Keratinocyte (primary cell): Measurements from ENCODE around the gene ABL1. TPM values are rescaled to one million over a fixed set of nuclear protein-coding genes. Genes with fewer than 3 reads are reported as not detected.

Experiments used
- DNase-seq: peaks from one replicate; pipeline ENCODE4 v3.0.0-alpha.2; 2011; ENCODE audit warnings: low read depth, missing footprints, low spot score
- FAIRE-seq: peaks from 2 replicates; lab custom pipeline; 2011; peaks lifted over from hg19 to GRCh38; lab: Jason Lieb, UNC
- H2AFZ ChIP-seq: 2 replicates; pipeline ENCODE4 v1.6.0; 2012; ENCODE audit warnings: low read length, control low read depth, inconsistent platforms; ENCODE audit not compliant: control insufficient read depth
- H3K27ac ChIP-seq: 2 replicates; pipeline ENCODE4 v1.5.1; 2011; ENCODE audit warnings: low read length; ENCODE audit not compliant: control insufficient read depth, insufficient read depth
- H3K27me3 ChIP-seq: 3 replicates; pipeline ENCODE4 v1.6.0; 2011; ENCODE audit warnings: low read length; ENCODE audit not compliant: control insufficient read depth, insufficient read depth; ENCODE audit errors: extremely low read depth
- H3K36me3 ChIP-seq, 2 experiments: 2 replicates in 1 of 2; 3 replicates in 1 of 2; pipeline ENCODE4 v1.5.1; 2011; ENCODE audit warnings: low read length in 2 of 2, mild to moderate bottlenecking in 1 of 2; ENCODE audit not compliant: control insufficient read depth in 2 of 2, insufficient read depth in 2 of 2; ENCODE audit errors: extremely low read depth in 1 of 2
- H3K4me1 ChIP-seq: 3 replicates; pipeline ENCODE4 v1.5.1; 2011; ENCODE audit warnings: low read length; ENCODE audit not compliant: control insufficient read depth, insufficient read depth; ENCODE audit errors: extremely low read depth
- H3K4me2 ChIP-seq: 3 replicates; pipeline ENCODE4 v1.6.0; 2011; ENCODE audit warnings: low read depth, low read length; ENCODE audit not compliant: control insufficient read depth, insufficient read depth; ENCODE audit errors: extremely low read depth
- H3K4me3 ChIP-seq, 3 experiments: fragments of 200-600 bp in 1 of 3; sonication (generic) in 1 of 3; 2 replicates in 2 of 3; 3 replicates in 1 of 3; pipeline ENCODE4 v1.5.1; 2011 to 2016; ENCODE audit warnings: low read length in 3 of 3, mild to moderate bottlenecking in 3 of 3, control low read depth in 2 of 3, inconsistent platforms in 1 of 3, low read depth in 1 of 3, mixed read lengths in 1 of 3, mixed run types in 1 of 3, moderate library complexity in 1 of 3; ENCODE audit not compliant: control insufficient read depth in 2 of 3, insufficient read depth in 2 of 3; ENCODE audit errors: extremely low read depth in 1 of 3
- H3K79me2 ChIP-seq: 2 replicates; pipeline ENCODE4 v1.6.0; 2012; ENCODE audit warnings: low read length; ENCODE audit not compliant: control insufficient read depth, insufficient read depth
- H3K9ac ChIP-seq: 3 replicates; pipeline ENCODE4 v1.6.0; 2011; ENCODE audit warnings: low read length; ENCODE audit not compliant: control insufficient read depth, insufficient read depth; ENCODE audit errors: extremely low read depth
- H3K9me1 ChIP-seq: 3 replicates; pipeline ENCODE4 v1.6.0; 2011; ENCODE audit warnings: low read length; ENCODE audit not compliant: control insufficient read depth, insufficient read depth; ENCODE audit errors: extremely low read depth
- H3K9me3 ChIP-seq: 2 replicates; pipeline ENCODE4 v1.5.1; 2012; ENCODE audit warnings: low read depth, low read length; ENCODE audit not compliant: control insufficient read depth
- H4K20me1 ChIP-seq: 3 replicates; pipeline ENCODE4 v1.6.0; 2011; ENCODE audit warnings: low read length; ENCODE audit not compliant: control insufficient read depth, insufficient read depth; ENCODE audit errors: extremely low read depth
- EZH2 ChIP-seq: IDR thresholded peaks from one replicate; pipeline ENCODE4 v1.6.1; 2012; ENCODE audit warnings: inconsistent platforms, mild to moderate bottlenecking, low read length, moderate library complexity
- dilution Hi-C: fragments of 300-500 bp; cut with MboI; formaldehyde crosslinking; loops from one replicate; pipeline ENCODE4 v1.7.0; 2020; ENCODE audit warnings: low sequenced_read_pairs; ENCODE audit not compliant: extremely low pct_ligation_motif_present
- polyA plus RNA-seq, 5 experiments: library from polyadenylated mRNA; depleted of rRNA in 3 of 5; stranded (reverse) in 3 of 5; stranded (forward) in 1 of 5; unstranded in 1 of 5; fragments of >200 nt; gene quantifications; 1 replicate in 1 of 5; 2 replicates in 3 of 5; 3 replicates in 1 of 5; pipeline versions ENCODE4 v1.2.1 to v1.2.3, GENCODE V29; 2011 to 2012; ENCODE audit warnings: missing spikeins in 2 of 5, low read depth in 1 of 5, low replicate concordance in 1 of 5
- TF ChIP-seq, protein P1 (sequence below), 3 experiments: IDR thresholded peaks in 1 of 3; conservative IDR thresholded peaks in 1 of 3; optimal IDR thresholded peaks in 1 of 3; 2 replicates in 2 of 3; 3 replicates in 1 of 3; pipeline versions ENCODE3 to v1.5.1; 2011; ENCODE audit warnings: low read length in 3 of 3, mild to moderate bottlenecking in 3 of 3, moderate library complexity in 2 of 3, control low read depth in 1 of 3, inconsistent platforms in 1 of 3; ENCODE audit not compliant: insufficient read depth in 2 of 3; ENCODE audit errors: extremely low read depth in 1 of 3

The ABL1 gene
- polyA plus RNA-seq, 1 donor (not counting 4 experiments of a cell fraction or from before 2014, with no cell fraction given), result 17.0 TPM

DNA sequence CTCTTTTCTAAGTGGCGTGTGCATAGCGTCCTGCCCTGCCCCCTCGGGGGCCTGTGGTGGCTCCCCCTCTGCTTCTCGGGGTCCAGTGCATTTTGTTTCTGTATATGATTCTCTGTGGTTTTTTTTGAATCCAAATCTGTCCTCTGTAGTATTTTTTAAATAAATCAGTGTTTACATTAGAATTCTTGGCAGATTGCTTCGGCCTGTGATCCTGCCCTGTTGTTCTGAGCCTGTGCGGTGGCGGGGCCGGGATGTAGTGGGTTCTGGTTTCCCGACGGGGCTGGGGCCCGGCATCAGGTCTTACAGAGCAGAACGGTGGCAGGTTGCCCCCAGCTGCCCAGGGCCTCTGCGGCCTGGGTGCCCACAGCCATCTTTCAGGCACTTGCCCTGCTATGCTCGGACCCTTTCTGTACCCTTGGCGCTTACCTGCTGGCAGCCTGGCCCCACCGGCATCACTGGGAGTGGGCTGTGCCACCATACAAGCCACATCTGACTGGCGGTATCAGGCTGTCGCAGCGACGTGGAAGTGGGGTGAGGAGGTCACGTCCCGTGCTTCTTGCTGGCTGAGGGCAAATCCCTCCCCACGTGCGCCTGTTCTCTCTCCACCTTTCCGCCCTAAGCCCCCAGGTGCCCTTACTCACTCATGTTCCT lies 52.6 kb downstream of the ABL1 start:
- Histone ChIP-seq H4K20me1 (no peaks in the 10 kb centered on the region), H3K9me1 (no peaks in the 10 kb centered on the region)

DNA sequence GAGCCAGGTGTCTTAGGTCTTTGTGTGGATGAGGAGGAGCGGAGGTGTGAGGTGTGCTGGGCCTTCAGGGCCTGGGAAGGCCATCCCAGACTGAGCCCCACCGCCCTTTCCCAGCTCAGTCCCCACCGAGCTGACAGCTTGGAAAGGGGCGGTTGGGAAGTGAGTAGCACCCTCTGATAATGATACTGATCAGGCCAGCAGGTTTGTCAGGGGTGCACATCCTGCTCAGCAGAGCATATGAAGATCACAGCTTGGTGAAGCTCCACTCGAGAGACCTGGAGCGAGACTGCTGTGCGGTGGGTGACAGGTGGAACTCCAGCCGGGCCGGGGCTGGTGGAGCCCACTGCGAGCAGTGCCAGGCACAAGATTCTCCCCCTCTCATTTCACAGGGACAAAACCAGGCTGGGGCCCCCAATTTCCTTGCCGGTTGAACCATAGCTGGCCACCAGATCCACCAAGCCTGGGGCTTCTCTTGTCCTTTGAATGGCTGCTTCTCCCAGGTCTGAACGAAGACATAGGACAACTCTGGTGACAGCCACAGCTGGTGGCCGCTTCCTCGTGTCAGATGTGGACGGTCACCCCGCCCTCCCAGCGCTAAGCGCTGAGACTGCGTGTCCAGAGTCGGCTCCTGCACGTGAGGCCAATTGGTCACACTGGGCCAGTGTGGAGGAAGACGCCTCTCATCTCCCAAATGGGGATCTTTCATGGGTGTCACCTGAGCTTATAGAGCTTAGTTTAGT lies 53.3 kb downstream of the ABL1 start:
- TF ChIP-seq, protein P1, sequence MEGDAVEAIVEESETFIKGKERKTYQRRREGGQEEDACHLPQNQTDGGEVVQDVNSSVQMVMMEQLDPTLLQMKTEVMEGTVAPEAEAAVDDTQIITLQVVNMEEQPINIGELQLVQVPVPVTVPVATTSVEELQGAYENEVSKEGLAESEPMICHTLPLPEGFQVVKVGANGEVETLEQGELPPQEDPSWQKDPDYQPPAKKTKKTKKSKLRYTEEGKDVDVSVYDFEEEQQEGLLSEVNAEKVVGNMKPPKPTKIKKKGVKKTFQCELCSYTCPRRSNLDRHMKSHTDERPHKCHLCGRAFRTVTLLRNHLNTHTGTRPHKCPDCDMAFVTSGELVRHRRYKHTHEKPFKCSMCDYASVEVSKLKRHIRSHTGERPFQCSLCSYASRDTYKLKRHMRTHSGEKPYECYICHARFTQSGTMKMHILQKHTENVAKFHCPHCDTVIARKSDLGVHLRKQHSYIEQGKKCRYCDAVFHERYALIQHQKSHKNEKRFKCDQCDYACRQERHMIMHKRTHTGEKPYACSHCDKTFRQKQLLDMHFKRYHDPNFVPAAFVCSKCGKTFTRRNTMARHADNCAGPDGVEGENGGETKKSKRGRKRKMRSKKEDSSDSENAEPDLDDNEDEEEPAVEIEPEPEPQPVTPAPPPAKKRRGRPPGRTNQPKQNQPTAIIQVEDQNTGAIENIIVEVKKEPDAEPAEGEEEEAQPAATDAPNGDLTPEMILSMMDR (optimal IDR thresholded peaks at IDR 0.05 in 1 of 3, IDR thresholded peaks at IDR 0.05 in 1 of 3, conservative IDR thresholded peaks at IDR 0.05 in 1 of 3; ENCODE audit: extremely low read depth in 1 of 3, insufficient read depth in 2 of 3, low read length in 3 of 3), result no peak
- no peak for TF ChIP-seq EZH2
- no peaks in the 10 kb centered on the region for H4K20me1 ChIP-seq
- H3K27ac ChIP-seq, result no peak overlapping the region
- no peaks in the 10 kb centered on the region for H3K9me3 ChIP-seq
- H3K4me3 ChIP-seq, result no peak overlapping the region
- DNase-seq (no peak), FAIRE-seq (no peak)
- no peaks in the 10 kb centered on the region for H3K9me1 ChIP-seq
- no peak overlapping the region for H3K4me2 ChIP-seq
- H3K79me2 ChIP-seq, result no peaks in the 10 kb centered on the region
- H3K4me1 ChIP-seq, result no peaks in the 10 kb centered on the region
- dilution Hi-C loops, result no loop called here
- H3K9ac ChIP-seq, result no peak overlapping the region
- H3K36me3 ChIP-seq, result peaks cover 26 to 29% of the 10 kb centered on the region in 2 experiments
- no peak overlapping the region for H2AFZ ChIP-seq
- H3K27me3 ChIP-seq, result no peaks in the 10 kb centered on the region

More for the DNA sequence above, 52.6 kb downstream of the ABL1 start:
- Histone ChIP-seq H3K36me3 (peaks cover 26% of the 10 kb centered on the region in 2 experiments), H3K4me2 (no peak overlapping the region), H3K9ac (no peak overlapping the region), H3K4me1 (no peaks in the 10 kb centered on the region), H2AFZ (no peak overlapping the region), H3K27ac (no peak overlapping the region), H3K27me3 (no peaks in the 10 kb centered on the region), H3K9me3 (no peaks in the 10 kb centered on the region), H3K79me2 (no peaks in the 10 kb centered on the region), H3K4me3 (no peak overlapping the region)
- DNase-seq, result no peak
- TF ChIP-seq EZH2, result no peak
- TF ChIP-seq, protein P1 (optimal IDR thresholded peaks at IDR 0.05 in 1 of 3, IDR thresholded peaks at IDR 0.05 in 1 of 3, conservative IDR thresholded peaks at IDR 0.05 in 1 of 3; ENCODE audit: extremely low read depth in 1 of 3, insufficient read depth in 2 of 3, low read length in 3 of 3), result no peak
- FAIRE-seq, result no peak
- dilution Hi-C loops, result no loop called here
